Thyroid gland (tissue), 4 donors: ENCODE measurements around the gene NT5C2.

Source experiments
- CTCF ChIP-seq, 6 experiments: fragments of 200-600 bp in 3 of 6; fragments of 450-650 bp in 3 of 6; sonication (generic) in 3 of 6; IDR thresholded peaks; one replicate each; pipeline ENCODE4 v1.5.1; 2016 to 2019; ENCODE audit warnings: antibody characterized with exemption in 6 of 6, mild to moderate bottlenecking in 2 of 6, inconsistent platforms in 1 of 6, moderate library complexity in 1 of 6
- POLR2A ChIP-seq, 2 donors: fragments of 450-650 bp; IDR thresholded peaks; one replicate each; pipeline ENCODE4 v1.6.1; 2017; ENCODE audit warnings: antibody characterized with exemption in 2 of 2, mild to moderate bottlenecking in 2 of 2, moderate library complexity in 1 of 2

- TF ChIP-seq CTCF (IDR thresholded peaks at IDR 0.05) (no peak), POLR2A (IDR thresholded peaks at IDR 0.05) (no peak)
Measured at GRCh38 chr10:103042908-103043307, 150.2 kb downstream of the NT5C2 start.
